Neural crest cell (in vitro differentiated cells): ENCODE data around the gene SAP25. TPM values are rescaled to one million over a fixed set of nuclear protein-coding genes. Genes with fewer than 3 reads are reported as not detected.

Experiments used
- DNase-seq: peaks from one replicate; pipeline ENCODE4 v3.0.0; 2021; ENCODE audit warnings: low read depth, mixed read lengths, low spot score
- H3K27ac Mint-ChIP-seq: one replicate; pipeline ENCODE4 v1.8.0; 2021; ENCODE audit warnings: mild to moderate bottlenecking, mixed read lengths; ENCODE audit not compliant: unreplicated experiment
- H3K27me3 Mint-ChIP-seq: 2 replicates; pipeline ENCODE4 v1.8.0; 2021; ENCODE audit warnings: low read depth, mild to moderate bottlenecking, mixed read lengths
- H3K36me3 Mint-ChIP-seq: 2 replicates; pipeline ENCODE4 v1.8.0; 2021; ENCODE audit warnings: low read depth, mild to moderate bottlenecking, mixed read lengths
- H3K4me1 Mint-ChIP-seq: 2 replicates; pipeline ENCODE4 v1.8.0; 2021; ENCODE audit warnings: mixed read lengths
- H3K4me3 Mint-ChIP-seq: one replicate; pipeline ENCODE4 v1.8.0; 2021; ENCODE audit warnings: mild to moderate bottlenecking, mixed read lengths
- H3K9me3 Mint-ChIP-seq: 2 replicates; pipeline ENCODE4 v1.8.0; 2021; ENCODE audit warnings: mixed read lengths
- CTCF ChIP-seq: fragments of 200-600 bp; sonication (generic); conservative IDR thresholded peaks from 2 replicates; pipeline ENCODE4 v1.5.0; 2021; ENCODE audit warnings: antibody characterized with exemption, mild to moderate bottlenecking
- total RNA-seq: library from RNA; stranded (reverse); gene quantifications from 2 replicates; pipeline ENCODE4 v1.2.1, GENCODE V29; 2021

The SAP25 gene
- total RNA-seq, 1 donor from 2014 or later: 3.4 TPM

GRCh38 chr7:100606313-100606712, 32.6 kb upstream of the SAP25 start:
- H3K36me3 Mint-ChIP-seq: no peaks in the 10 kb centered on the region
- no peak for DNase-seq
- H3K4me1 Mint-ChIP-seq: peaks cover 22% of the 10 kb centered on the region
- H3K9me3 Mint-ChIP-seq: no peaks in the 10 kb centered on the region
- peaks cover 53% of the 10 kb centered on the region for H3K27me3 Mint-ChIP-seq
- H3K27ac Mint-ChIP-seq: no peak overlapping the region
- TF ChIP-seq CTCF: no peak
- H3K4me3 Mint-ChIP-seq: peak overlapping the region; percentile 66

GRCh38 chr7:100604976-100605911, 31.5 kb upstream of the SAP25 start:
- Mint-ChIP-seq H3K9me3 (no peaks in the 10 kb centered on the region), H3K27ac (no peak overlapping the region), H3K4me1 (peaks cover 22% of the 10 kb centered on the region), H3K36me3 (no peaks in the 10 kb centered on the region), H3K4me3 (peak overlapping the region; percentile 73), H3K27me3 (peaks cover 53% of the 10 kb centered on the region)
- TF ChIP-seq CTCF: no peak
- no peak for DNase-seq

GRCh38 chr7:100604028-100604975, 30.6 kb upstream of the SAP25 start:
- DNase-seq: peak; percentile 67
- peak overlapping the region; percentile 81 for H3K27ac Mint-ChIP-seq
- no peaks in the 10 kb centered on the region for H3K36me3 Mint-ChIP-seq
- peaks cover 22% of the 10 kb centered on the region for H3K4me1 Mint-ChIP-seq
- H3K4me3 Mint-ChIP-seq: peak overlapping the region; percentile 73
- H3K9me3 Mint-ChIP-seq: no peaks in the 10 kb centered on the region
- H3K27me3 Mint-ChIP-seq: peaks cover 51% of the 10 kb centered on the region
- TF ChIP-seq CTCF: peak; percentile 56

- Mint-ChIP-seq H3K4me3 (peak overlapping the region; percentile 73), H3K27ac (peak overlapping the region; percentile 81), H3K27me3 (peaks cover 50% of the 10 kb centered on the region), H3K9me3 (no peaks in the 10 kb centered on the region), H3K36me3 (no peaks in the 10 kb centered on the region), H3K4me1 (peaks cover 22% of the 10 kb centered on the region)
- no peak for TF ChIP-seq CTCF
- DNase-seq: no peak
These were observed 30.0 kb upstream of the SAP25 start for GRCh38 chr7:100603726-100604027.

GRCh38 chr7:100602889-100603725, 29.4 kb upstream of the SAP25 start:
- peak; percentile 35 for DNase-seq
- no peak overlapping the region for H3K27ac Mint-ChIP-seq

More at GRCh38 chr7:100602889-100603725, 29.4 kb upstream of the SAP25 start:
- peaks cover 50% of the 10 kb centered on the region for H3K27me3 Mint-ChIP-seq
- H3K4me3 Mint-ChIP-seq: peak overlapping the region; percentile 73
- H3K4me1 Mint-ChIP-seq: peaks cover 22% of the 10 kb centered on the region
- TF ChIP-seq CTCF: no peak
- H3K9me3 Mint-ChIP-seq: no peaks in the 10 kb centered on the region
- H3K36me3 Mint-ChIP-seq: no peaks in the 10 kb centered on the region
